Karpas-422 (cell line): ENCODE data around the gene TYW5. TPM values are rescaled to one million over a fixed set of nuclear protein-coding genes. Genes with fewer than 3 reads are reported as not detected.

Experiments used
- DNase-seq: peaks from one replicate; pipeline ENCODE4 v3.0.0-alpha.2; 2015
- H2AFZ ChIP-seq: fragments of 200-600 bp; sonication (generic); 2 replicates; pipeline ENCODE4 v1.6.1; 2014; ENCODE audit warnings: antibody characterized with exemption, low read length, mixed read lengths
- H3K27ac ChIP-seq: fragments of 200-600 bp; sonication (generic); 2 replicates; pipeline ENCODE4 v1.5.1; 2014; ENCODE audit warnings: mild to moderate bottlenecking, low read length, moderate library complexity
- H3K27me3 ChIP-seq: fragments of 200-600 bp; sonication (generic); 2 replicates; pipeline ENCODE4 v1.6.1; 2014; ENCODE audit warnings: low read length, mixed read lengths
- H3K36me3 ChIP-seq: fragments of 200-600 bp; sonication (generic); 2 replicates; pipeline ENCODE4 v1.6.1; 2014; ENCODE audit warnings: low read length, mixed read lengths; ENCODE audit not compliant: insufficient read depth
- H3K4me1 ChIP-seq: fragments of 200-600 bp; sonication (generic); 2 replicates; pipeline ENCODE4 v1.6.1; 2014; ENCODE audit warnings: mild to moderate bottlenecking, low read length, mixed read lengths
- H3K4me2 ChIP-seq: fragments of 200-600 bp; sonication (generic); 2 replicates; pipeline ENCODE4 v1.6.1; 2014; ENCODE audit warnings: low read length, low read depth, mild to moderate bottlenecking; ENCODE audit not compliant: poor library complexity, severe bottlenecking
- H3K4me3 ChIP-seq: fragments of 200-600 bp; sonication (generic); 2 replicates; pipeline ENCODE4 v1.5.1; 2014; ENCODE audit warnings: mild to moderate bottlenecking, antibody characterized with exemption, low read length, mixed read lengths
- H3K79me2 ChIP-seq: fragments of 200-600 bp; sonication (generic); 2 replicates; pipeline ENCODE4 v1.6.1; 2014; ENCODE audit warnings: mild to moderate bottlenecking, low read length, mixed read lengths
- H3K9ac ChIP-seq: fragments of 200-600 bp; sonication (generic); 2 replicates; pipeline ENCODE4 v1.6.0; 2014; ENCODE audit warnings: low read length
- H3K9me2 ChIP-seq: fragments of 200-600 bp; sonication (generic), shearing (Covaris generic); replicated peaks from 2 replicates; pipeline ENCODE4 v1.6.0; 2014; ENCODE audit warnings: mild to moderate bottlenecking, low read length, moderate library complexity; ENCODE audit not compliant: insufficient read depth
- H3K9me3 ChIP-seq: fragments of 300-700, 200-600 bp; sonication (generic); 2 replicates; pipeline ENCODE4 v1.6.1; 2014; ENCODE audit warnings: low read length, mixed read lengths
- H4K20me1 ChIP-seq: fragments of 200-600 bp; sonication (generic); 2 replicates; pipeline ENCODE4 v1.6.1; 2014; ENCODE audit warnings: mild to moderate bottlenecking, antibody characterized with exemption, low read length, low read depth; ENCODE audit not compliant: insufficient read depth
- total RNA-seq: library from RNA; depleted of rRNA; stranded (reverse); fragments of >200 nt; shearing (Covaris generic); gene quantifications from 2 replicates; pipeline ENCODE4 v1.2.3, GENCODE V29; 2014; ENCODE audit warnings: low replicate concordance

Gene TYW5
- total RNA-seq, 1 experiment from 2014 or later = 10.5 TPM

DNA sequence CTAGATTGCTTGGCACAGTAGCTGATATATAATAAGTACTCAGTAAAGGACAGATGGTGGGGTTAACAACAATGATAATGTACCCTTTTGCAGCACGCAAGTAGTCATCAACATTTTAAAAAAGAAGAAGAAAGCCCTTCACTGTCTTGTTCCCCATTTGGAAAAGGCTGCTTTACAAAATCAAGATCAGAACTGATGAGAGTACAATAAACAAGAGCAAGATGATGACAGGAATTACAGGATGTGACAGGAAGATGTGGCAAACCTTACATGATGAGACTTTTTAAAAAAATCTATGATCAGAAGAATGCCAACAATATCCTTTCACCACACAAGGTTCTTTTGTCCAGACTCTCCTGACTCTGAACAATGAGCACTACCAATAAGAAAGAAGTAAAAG, 9.1 kb downstream of the TYW5 start:
- Histone ChIP-seq H3K9me3 (no peaks in the 10 kb centered on the region), H3K27me3 (no peaks in the 10 kb centered on the region), H4K20me1 (no peaks in the 10 kb centered on the region), H3K36me3 (peaks cover 32% of the 10 kb centered on the region), H3K4me1 (no peaks in the 10 kb centered on the region), H3K79me2 (peaks cover 74% of the 10 kb centered on the region), H3K27ac (no peak overlapping the region), H3K9me2 (no peaks in the 10 kb centered on the region), H3K4me2 (no peak overlapping the region), H3K9ac (no peak overlapping the region), H2AFZ (no peak overlapping the region), H3K4me3 (no peak overlapping the region)
- DNase-seq = no peak

DNA sequence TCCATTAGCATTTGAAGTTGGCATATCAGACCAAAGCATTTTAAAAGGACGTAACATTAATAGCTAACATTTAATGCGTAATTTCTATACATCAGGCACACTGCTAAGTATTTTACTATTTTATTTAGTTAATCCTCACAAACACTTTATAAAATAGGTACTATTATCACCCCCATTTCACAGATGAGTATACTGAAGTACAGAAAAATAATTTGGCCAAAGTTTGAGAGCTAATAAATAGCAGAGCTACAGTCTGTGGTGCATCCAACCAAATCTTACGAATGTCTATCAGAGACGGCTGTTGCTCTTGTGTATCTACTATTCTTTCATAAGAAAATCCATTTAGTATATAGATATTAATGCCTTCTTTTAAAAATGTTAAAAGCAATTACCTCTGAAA, 11.9 kb downstream of the TYW5 start:
- H3K4me1 ChIP-seq = no peaks in the 10 kb centered on the region
- no peak for DNase-seq
- H3K4me2 ChIP-seq = no peak overlapping the region
- no peaks in the 10 kb centered on the region for H4K20me1 ChIP-seq
- H3K9me2 ChIP-seq = no peaks in the 10 kb centered on the region
- no peaks in the 10 kb centered on the region for H3K9me3 ChIP-seq
- no peak overlapping the region for H3K27ac ChIP-seq
- H3K79me2 ChIP-seq = peaks cover 64% of the 10 kb centered on the region
- no peak overlapping the region for H3K9ac ChIP-seq
- H3K4me3 ChIP-seq = no peak overlapping the region
- H2AFZ ChIP-seq = no peak overlapping the region
- peaks cover 35% of the 10 kb centered on the region for H3K36me3 ChIP-seq
- no peaks in the 10 kb centered on the region for H3K27me3 ChIP-seq

DNA sequence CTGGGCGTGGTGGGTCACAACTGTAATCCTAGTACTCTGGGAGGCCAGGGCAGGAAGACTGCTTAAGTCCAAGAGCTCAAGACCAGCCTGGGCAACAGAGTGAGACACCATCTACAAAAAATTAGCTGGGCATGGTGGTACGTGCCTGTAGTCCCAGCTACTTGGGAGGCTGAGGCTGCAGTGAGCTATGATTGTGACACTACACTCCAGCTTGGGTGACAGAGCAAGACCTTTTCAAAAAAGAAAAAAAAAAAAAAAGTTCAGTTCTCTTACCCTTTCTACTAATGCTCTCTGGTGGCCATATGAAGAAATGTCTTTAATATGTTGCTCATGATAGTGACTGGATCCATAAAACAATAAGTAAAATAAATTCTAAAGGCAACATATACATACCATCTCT, 14.9 kb downstream of the TYW5 start:
- Histone ChIP-seq H3K9ac (no peak overlapping the region), H3K27ac (no peak overlapping the region), H4K20me1 (no peaks in the 10 kb centered on the region), H3K9me2 (no peaks in the 10 kb centered on the region), H3K9me3 (no peaks in the 10 kb centered on the region), H2AFZ (no peak overlapping the region), H3K4me1 (no peaks in the 10 kb centered on the region), H3K79me2 (peaks cover 59% of the 10 kb centered on the region), H3K4me2 (no peak overlapping the region), H3K27me3 (no peaks in the 10 kb centered on the region), H3K4me3 (no peak overlapping the region), H3K36me3 (peaks cover 39% of the 10 kb centered on the region; the same call in 1 of the 2 replicates)
- DNase-seq = peak; percentile 88

DNA sequence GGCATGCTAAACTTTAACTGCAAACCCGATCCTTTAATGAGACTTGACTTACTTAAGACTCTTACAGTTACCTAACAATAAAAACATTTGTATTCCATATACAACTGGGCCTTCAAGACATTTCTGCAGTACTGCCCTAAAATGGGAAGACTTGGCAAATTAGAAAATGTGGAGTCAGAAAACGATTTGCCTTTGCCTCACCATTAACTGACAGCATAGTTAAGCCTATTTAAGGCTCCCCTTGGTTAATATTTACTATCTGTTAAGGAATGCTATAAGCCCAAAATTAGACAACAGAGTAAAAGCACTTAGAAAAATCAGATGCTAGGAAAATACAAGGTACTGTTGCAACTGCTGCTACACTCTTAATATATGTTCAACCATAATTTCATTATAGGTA, 18.7 kb downstream of the TYW5 start:
- H3K4me1 ChIP-seq = no peaks in the 10 kb centered on the region
- no peaks in the 10 kb centered on the region for H3K27me3 ChIP-seq
- H3K4me2 ChIP-seq = no peak overlapping the region
- no peak overlapping the region for H3K9ac ChIP-seq
- H3K9me3 ChIP-seq = no peaks in the 10 kb centered on the region
- no peak for DNase-seq
- no peak overlapping the region for H3K27ac ChIP-seq
- H3K79me2 ChIP-seq = peaks cover 42% of the 10 kb centered on the region
- H2AFZ ChIP-seq = no peak overlapping the region
- peaks cover 39% of the 10 kb centered on the region; the same call in 1 of the 2 replicates for H3K36me3 ChIP-seq
- H4K20me1 ChIP-seq = no peaks in the 10 kb centered on the region
- H3K4me3 ChIP-seq = no peak overlapping the region
- H3K9me2 ChIP-seq = no peaks in the 10 kb centered on the region

DNA sequence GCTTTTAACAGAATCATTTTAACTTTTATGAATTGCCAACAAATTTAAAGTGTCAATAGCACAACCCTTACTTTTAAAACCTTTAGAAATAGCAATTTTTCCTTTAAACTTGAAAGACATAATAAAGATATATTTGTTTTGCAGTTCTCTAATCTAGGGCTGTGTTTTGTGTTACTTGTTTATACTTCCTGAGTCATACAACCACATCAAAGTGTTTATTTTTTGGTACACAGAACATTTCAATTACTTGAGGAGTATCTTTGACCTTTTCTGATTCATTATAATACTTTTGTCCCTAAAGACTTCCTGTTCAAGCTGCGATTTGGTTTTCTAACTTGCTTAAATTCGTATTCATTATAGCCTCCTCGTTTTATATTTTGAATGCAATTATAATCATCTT, 21.8 kb downstream of the TYW5 start:
- H3K27ac ChIP-seq = no peak overlapping the region
- peaks cover 46% of the 10 kb centered on the region; the same call in 1 of the 2 replicates for H3K36me3 ChIP-seq
- H4K20me1 ChIP-seq = no peaks in the 10 kb centered on the region
- DNase-seq = no peak
- H3K4me1 ChIP-seq = no peaks in the 10 kb centered on the region
- H2AFZ ChIP-seq = no peak overlapping the region
- H3K4me2 ChIP-seq = no peak overlapping the region
- H3K9ac ChIP-seq = no peak overlapping the region
- H3K27me3 ChIP-seq = no peaks in the 10 kb centered on the region
- H3K4me3 ChIP-seq = no peak overlapping the region
- peaks cover 52% of the 10 kb centered on the region for H3K79me2 ChIP-seq
- H3K9me3 ChIP-seq = no peaks in the 10 kb centered on the region
- H3K9me2 ChIP-seq = no peaks in the 10 kb centered on the region

DNA sequence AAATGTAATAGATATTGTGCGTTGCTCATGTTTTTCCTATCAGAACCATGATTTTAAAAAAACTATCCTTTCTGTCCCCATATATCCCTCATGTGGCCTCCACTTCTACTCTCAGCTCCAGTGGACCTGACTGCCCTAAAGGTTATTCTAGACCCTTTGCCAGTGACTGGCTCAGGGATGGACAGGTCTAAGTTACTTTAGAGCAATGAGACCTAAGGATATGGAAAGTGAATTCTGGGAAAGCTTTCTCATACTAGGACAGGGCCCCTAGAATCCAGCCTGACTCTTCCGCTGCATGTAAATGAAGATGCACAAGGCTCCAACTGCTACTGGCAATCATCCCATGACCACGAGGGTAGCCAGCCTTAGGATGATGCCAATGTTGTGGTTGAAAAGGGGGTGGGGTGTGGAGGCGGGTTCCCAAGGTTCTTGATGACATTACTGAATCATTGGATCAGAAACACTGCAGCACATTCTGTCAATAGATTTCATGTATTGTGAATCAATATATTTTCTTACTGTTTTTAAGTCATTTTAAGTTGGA, 22.9 kb downstream of the TYW5 start:
- H3K4me2 ChIP-seq = no peak overlapping the region
- H3K4me3 ChIP-seq = no peak overlapping the region
- no peaks in the 10 kb centered on the region for H3K4me1 ChIP-seq
- no peaks in the 10 kb centered on the region for H3K9me3 ChIP-seq
- H3K27ac ChIP-seq = no peak overlapping the region
- H3K9me2 ChIP-seq = no peaks in the 10 kb centered on the region
- H3K36me3 ChIP-seq = peaks cover 48% of the 10 kb centered on the region; the same call in 1 of the 2 replicates
- no peak overlapping the region for H3K9ac ChIP-seq
- peaks cover 59% of the 10 kb centered on the region for H3K79me2 ChIP-seq
- H3K27me3 ChIP-seq = no peaks in the 10 kb centered on the region
- no peak for DNase-seq
- H4K20me1 ChIP-seq = no peaks in the 10 kb centered on the region
- H2AFZ ChIP-seq = no peak overlapping the region

DNA sequence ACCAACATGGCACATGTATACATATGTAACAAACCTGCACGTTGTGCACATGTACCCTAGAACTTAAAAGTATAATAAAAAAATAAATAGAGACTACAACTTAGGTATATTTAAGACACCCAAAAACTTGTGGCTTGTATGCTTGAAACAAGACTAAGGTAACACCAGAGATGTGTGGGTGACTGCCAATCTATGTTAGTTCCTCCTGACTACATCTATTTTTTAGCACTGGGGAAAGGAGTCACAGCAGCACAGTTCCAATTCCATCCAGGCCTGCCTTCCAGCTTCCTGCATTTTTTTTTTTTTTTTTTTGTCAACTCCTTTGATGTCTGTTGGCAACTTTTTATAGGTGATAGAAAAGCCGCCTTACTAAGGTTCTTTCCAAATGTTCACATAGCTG, 26.0 kb downstream of the TYW5 start:
- Histone ChIP-seq H3K4me1 (no peaks in the 10 kb centered on the region), H2AFZ (no peak overlapping the region), H3K4me2 (no peak overlapping the region), H3K27me3 (no peaks in the 10 kb centered on the region), H3K79me2 (peaks cover 79% of the 10 kb centered on the region), H3K9ac (no peak overlapping the region), H3K9me2 (no peaks in the 10 kb centered on the region), H3K9me3 (no peaks in the 10 kb centered on the region), H3K4me3 (no peak overlapping the region), H4K20me1 (no peaks in the 10 kb centered on the region), H3K27ac (no peak overlapping the region), H3K36me3 (peaks cover 62% of the 10 kb centered on the region; the same call in 1 of the 2 replicates)
- no peak for DNase-seq

DNA sequence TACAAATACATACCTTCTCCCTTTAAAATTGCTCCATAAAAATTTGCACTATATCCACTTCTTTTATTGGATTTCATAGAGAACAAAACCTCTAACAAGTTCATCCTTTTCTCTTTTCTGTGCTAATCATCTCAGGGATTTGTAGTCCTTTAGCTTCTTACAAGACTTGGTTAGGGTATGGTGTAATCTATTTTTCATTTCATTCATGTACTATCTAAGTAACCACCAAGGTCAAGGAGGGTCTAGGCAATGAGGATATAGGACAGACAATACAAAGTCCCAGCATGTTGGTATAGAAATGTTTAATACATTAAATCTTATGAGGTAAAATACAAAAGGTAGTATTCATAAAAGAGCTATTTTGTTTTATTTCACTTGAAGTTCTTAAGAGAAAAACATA, 26.7 kb downstream of the TYW5 start:
- H3K9ac ChIP-seq = no peak overlapping the region
- no peaks in the 10 kb centered on the region for H3K9me3 ChIP-seq
- H3K27ac ChIP-seq = no peak overlapping the region
- H3K4me3 ChIP-seq = no peak overlapping the region
- peaks cover 84% of the 10 kb centered on the region for H3K79me2 ChIP-seq
- H3K4me2 ChIP-seq = no peak overlapping the region
- no peak overlapping the region for H2AFZ ChIP-seq
- no peaks in the 10 kb centered on the region for H3K27me3 ChIP-seq
- no peaks in the 10 kb centered on the region for H3K9me2 ChIP-seq
- H3K36me3 ChIP-seq = peaks cover 59% of the 10 kb centered on the region; the same call in 1 of the 2 replicates
- H4K20me1 ChIP-seq = 0 out of 2 replicates have a peak, but pooled peaks cover 4% of the 10 kb centered on the region
- no peaks in the 10 kb centered on the region for H3K4me1 ChIP-seq
- DNase-seq = no peak
